D721Med (cell line): Measurements from ENCODE around the gene EIF1B.

Experiments used
- DNase-seq: peaks from one replicate; pipeline ENCODE4 v3.0.0; 2011; ENCODE audit warnings: low spot score; ENCODE audit not compliant: insufficient read length
- FAIRE-seq: peaks from 2 replicates; lab custom pipeline; 2011; peaks lifted over from hg19 to GRCh38; lab: Jason Lieb, UNC
- CTCF ChIP-seq: IDR thresholded peaks from 2 replicates; pipeline ENCODE4 v1.5.1; 2012; ENCODE audit warnings: mild to moderate bottlenecking, control low read depth; ENCODE audit not compliant: insufficient read depth; ENCODE audit errors: missing control alignments

Gene EIF1B

GRCh38 chr3:40307176-40307575, 2.3 kb upstream of the EIF1B start:
- DNase-seq (no peak), FAIRE-seq (no peak)
- TF ChIP-seq CTCF: no peak

- no peak for TF ChIP-seq CTCF
- DNase-seq (no peak), FAIRE-seq (no peak)
These were observed 636 bp upstream of the EIF1B start for GRCh38 chr3:40308725-40309417.

GRCh38 chr3:40309925-40310695, 603 bp downstream of the EIF1B start:
- FAIRE-seq (no peak), DNase-seq (no peak)
- TF ChIP-seq CTCF: no peak

GRCh38 chr3:40310705-40311104, 1.2 kb downstream of the EIF1B start:
- TF ChIP-seq CTCF: no peak
- DNase-seq (no peak), FAIRE-seq (no peak)

GRCh38 chr3:40312661-40313226, 3.2 kb downstream of the EIF1B start:
- TF ChIP-seq CTCF: no peak
- FAIRE-seq (no peak), DNase-seq (no peak)

- DNase-seq (no peak), FAIRE-seq (no peak)
These were observed 4.7 kb downstream of the EIF1B start for GRCh38 chr3:40313975-40314860.

More at GRCh38 chr3:40313975-40314860, 4.7 kb downstream of the EIF1B start:
- TF ChIP-seq CTCF: no peak
